Breast epithelium (tissue), 3 donors: Measurements from ENCODE around the gene PLEKHF1.

Experiments
- CTCF ChIP-seq, 3 donors: fragments of 450-650 bp; IDR thresholded peaks; one replicate each; pipeline ENCODE4 v1.5.1; 2016 to 2017; ENCODE audit warnings: antibody characterized with exemption in 3 of 3, mild to moderate bottlenecking in 3 of 3, moderate library complexity in 3 of 3
- POLR2A ChIP-seq: fragments of 450-650 bp; IDR thresholded peaks from one replicate; pipeline ENCODE4 v1.6.1; 2016; ENCODE audit warnings: antibody characterized with exemption, mild to moderate bottlenecking, moderate library complexity

- TF ChIP-seq CTCF (IDR thresholded peaks at IDR 0.05) (no peak), POLR2A (no peak)
Measured at GRCh38 chr19:29623726-29624488, 41.4 kb upstream of the PLEKHF1 start.
